HG02642 (cell line): ENCODE results near the gene PEAK1.
"Not testable (repeated sequence)": the region's sequence is repeated elsewhere in the genome, so short reads cannot be mapped to it uniquely, and the experiment has no call there.

Source experiments
- ATAC-seq: cut with Tn5 transposase; IDR thresholded peaks from one replicate; pipeline ENCODE4 v1.9.1; 2021; ENCODE audit warnings: mild to moderate bottlenecking; ENCODE audit not compliant: unreplicated experiment, poor library complexity

Gene PEAK1

GRCh38 chr15:77156000-77156399 lies 263.9 kb downstream of the PEAK1 start:
- not testable (repeated sequence) for ATAC-seq

- ATAC-seq: no peak
Measured at GRCh38 chr15:77148191-77148590, 271.7 kb downstream of the PEAK1 start.

- no peak for ATAC-seq
Measured at GRCh38 chr15:77145370-77145769, 274.5 kb downstream of the PEAK1 start.

- ATAC-seq: no peak
Measured at GRCh38 chr15:77144492-77145070, 275.3 kb downstream of the PEAK1 start.

GRCh38 chr15:77144026-77144425 lies 275.9 kb downstream of the PEAK1 start:
- ATAC-seq: no peak

- no peak for ATAC-seq
Measured at GRCh38 chr15:77143616-77144015, 276.3 kb downstream of the PEAK1 start.

- no peak for ATAC-seq
Measured at GRCh38 chr15:77143191-77143590, 276.7 kb downstream of the PEAK1 start.

GRCh38 chr15:77140220-77140619 lies 279.7 kb downstream of the PEAK1 start:
- no peak for ATAC-seq

- no peak for ATAC-seq
Measured at GRCh38 chr15:77139312-77139711, 280.6 kb downstream of the PEAK1 start.

- ATAC-seq: no peak
Measured at GRCh38 chr15:77138167-77138522, 281.8 kb downstream of the PEAK1 start.

GRCh38 chr15:77135181-77135580 lies 284.7 kb downstream of the PEAK1 start:
- no peak for ATAC-seq

- ATAC-seq: no peak
Measured at GRCh38 chr15:77130315-77130930, 289.5 kb downstream of the PEAK1 start.

- no peak for ATAC-seq
Measured at GRCh38 chr15:77127626-77128025, 292.3 kb downstream of the PEAK1 start.

GRCh38 chr15:77126529-77127326 lies 293.2 kb downstream of the PEAK1 start:
- ATAC-seq: no peak

- no peak for ATAC-seq
Measured at GRCh38 chr15:77123854-77124253, 296.1 kb downstream of the PEAK1 start.

- ATAC-seq: no peak
Measured at GRCh38 chr15:77122576-77122975, 297.3 kb downstream of the PEAK1 start.

- no peak for ATAC-seq
Measured at GRCh38 chr15:77121599-77121998, 298.3 kb downstream of the PEAK1 start.

- ATAC-seq: no peak
Measured at GRCh38 chr15:77120576-77120975, 299.3 kb downstream of the PEAK1 start.

- no peak for ATAC-seq
Measured at GRCh38 chr15:77119446-77119845, 300.5 kb downstream of the PEAK1 start.

- no peak for ATAC-seq
Measured at GRCh38 chr15:77118882-77119321, 301.0 kb downstream of the PEAK1 start.

GRCh38 chr15:77115179-77115578 lies 304.7 kb downstream of the PEAK1 start:
- no peak for ATAC-seq
